Stimulated activated CD4-positive, alpha-beta T cell treated with anti-CD3 and anti-CD28 coated beads, TNF-alpha, amount 100 ng/mL, for 4 hours (primary cell): ENCODE measurements around the gene ZMYND11.
"Not testable (repeated sequence)": the region's sequence is repeated elsewhere in the genome, so short reads cannot be mapped to it uniquely, and the experiment has no call there.

ENCODE experiments used
- DNase-seq, 3 experiments: peaks; one replicate each; pipeline ENCODE4 v3.0.0-alpha.2; 2020; ENCODE audit warnings: low read depth in 3 of 3

The ZMYND11 gene

GRCh38 chr10:244227-244626 lies 109.0 kb downstream of the ZMYND11 start:
- DNase-seq = no peak

GRCh38 chr10:246431-246830 lies 111.2 kb downstream of the ZMYND11 start:
- DNase-seq = no peak

- no peak for DNase-seq
Measured at GRCh38 chr10:247480-247879, 112.2 kb downstream of the ZMYND11 start.

- no peak for DNase-seq
Measured at GRCh38 chr10:248307-248706, 113.1 kb downstream of the ZMYND11 start.

GRCh38 chr10:251982-252582 lies 116.8 kb downstream of the ZMYND11 start:
- DNase-seq = no peak

- DNase-seq = no peak
Measured at GRCh38 chr10:260819-261429, 125.7 kb downstream of the ZMYND11 start.

- not testable (repeated sequence) for DNase-seq
Measured at GRCh38 chr10:264160-265073, 129.2 kb downstream of the ZMYND11 start.

- DNase-seq = not testable (repeated sequence)
Measured at GRCh38 chr10:265074-265440, 129.8 kb downstream of the ZMYND11 start.

- DNase-seq = not testable (repeated sequence)
Measured at GRCh38 chr10:265816-266588, 130.7 kb downstream of the ZMYND11 start.

- DNase-seq = no peak
Measured at GRCh38 chr10:266974-267425, 131.7 kb downstream of the ZMYND11 start.

- DNase-seq = no peak
Measured at GRCh38 chr10:267705-268104, 132.4 kb downstream of the ZMYND11 start.

GRCh38 chr10:269440-270074 lies 134.3 kb downstream of the ZMYND11 start:
- DNase-seq = no peak

- DNase-seq = no peak
Measured at GRCh38 chr10:271201-271600, 135.9 kb downstream of the ZMYND11 start.

GRCh38 chr10:271722-272121 lies 136.5 kb downstream of the ZMYND11 start:
- DNase-seq = no peak

- no peak for DNase-seq
Measured at GRCh38 chr10:273088-273487, 137.8 kb downstream of the ZMYND11 start.

GRCh38 chr10:274866-275265 lies 139.6 kb downstream of the ZMYND11 start:
- DNase-seq = no peak

GRCh38 chr10:275680-276079 lies 140.4 kb downstream of the ZMYND11 start:
- DNase-seq = no peak

- no peak for DNase-seq
Measured at GRCh38 chr10:277963-278362, 142.7 kb downstream of the ZMYND11 start.

- DNase-seq = no peak
Measured at GRCh38 chr10:278707-279106, 143.5 kb downstream of the ZMYND11 start.

- DNase-seq = no peak
Measured at GRCh38 chr10:279232-279631, 144.0 kb downstream of the ZMYND11 start.

- DNase-seq = no peak
Measured at GRCh38 chr10:279655-280054, 144.4 kb downstream of the ZMYND11 start.
